Activated naive CD8-positive, alpha-beta T cell treated with anti-CD3 and anti-CD28 coated beads, Interleukin-2, amount 50 U/mL, for 16 hours (primary cell): Measurements from ENCODE around the gene EPS15.
"Not testable (repeated sequence)": the region's sequence is repeated elsewhere in the genome, so short reads cannot be mapped to it uniquely, and the experiment has no call there.

Experiments used
- DNase-seq: peaks from one replicate; pipeline ENCODE4 v3.0.0-alpha.2; 2020; ENCODE audit warnings: low read depth, low spot score

EPS15 gene

GRCh38 chr1:51425955-51426354, 93.1 kb downstream of the EPS15 start:
- no peak for DNase-seq

DNA sequence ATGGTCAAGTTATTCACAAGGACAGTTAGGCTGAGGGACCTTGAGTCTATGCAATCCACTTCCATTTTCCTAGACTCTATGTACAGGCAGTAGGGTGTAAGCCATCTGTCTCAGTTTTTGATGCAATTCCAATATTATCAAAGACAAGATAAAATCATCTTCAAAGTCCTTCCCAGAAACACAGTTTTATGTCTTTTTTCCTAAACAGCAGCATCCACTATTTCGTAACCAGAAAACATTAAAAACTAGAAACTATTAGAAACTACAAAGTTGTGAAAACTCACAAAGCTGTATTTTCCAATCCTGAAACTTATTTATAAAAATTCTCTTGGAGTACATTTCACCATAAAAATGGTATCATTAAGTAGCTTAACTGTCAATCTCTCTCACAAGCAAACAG, 93.8 kb downstream of the EPS15 start:
- DNase-seq, result no peak

GRCh38 chr1:51423073-51423821, 95.8 kb downstream of the EPS15 start:
- no peak for DNase-seq

- DNase-seq, result no peak
Measured at GRCh38 chr1:51422367-51423072, 96.5 kb downstream of the EPS15 start.

GRCh38 chr1:51421964-51422363, 97.1 kb downstream of the EPS15 start:
- no peak for DNase-seq

GRCh38 chr1:51420867-51421627, 98.0 kb downstream of the EPS15 start:
- DNase-seq, result no peak

DNA sequence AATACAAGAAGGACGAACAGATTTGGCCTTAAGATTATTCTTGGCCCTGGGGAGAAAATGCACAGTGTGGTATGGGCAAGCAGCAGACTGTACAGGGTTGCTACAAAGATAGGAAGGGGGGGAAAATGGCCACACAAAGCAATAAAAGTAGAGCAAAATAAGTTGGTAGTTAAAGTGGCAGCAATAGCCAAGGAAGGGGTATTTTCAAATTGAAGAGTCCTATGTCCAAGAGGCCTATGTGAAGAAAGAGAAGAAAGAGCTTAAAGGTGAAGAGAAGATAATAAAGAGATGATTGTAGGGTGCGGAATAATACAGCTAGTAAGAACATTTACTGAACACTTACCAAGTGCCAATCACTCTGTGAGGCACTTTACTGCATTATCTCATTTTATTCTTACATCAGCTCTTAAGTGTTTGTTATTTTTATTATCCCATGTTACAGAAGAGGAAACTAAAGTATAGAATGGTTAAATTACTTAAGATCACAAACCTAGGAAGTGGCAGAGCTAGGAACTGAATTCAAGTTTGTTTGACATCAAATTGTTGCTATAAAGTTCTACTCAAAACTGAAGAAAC, 100.6 kb downstream of the EPS15 start:
- DNase-seq, result no peak

DNA sequence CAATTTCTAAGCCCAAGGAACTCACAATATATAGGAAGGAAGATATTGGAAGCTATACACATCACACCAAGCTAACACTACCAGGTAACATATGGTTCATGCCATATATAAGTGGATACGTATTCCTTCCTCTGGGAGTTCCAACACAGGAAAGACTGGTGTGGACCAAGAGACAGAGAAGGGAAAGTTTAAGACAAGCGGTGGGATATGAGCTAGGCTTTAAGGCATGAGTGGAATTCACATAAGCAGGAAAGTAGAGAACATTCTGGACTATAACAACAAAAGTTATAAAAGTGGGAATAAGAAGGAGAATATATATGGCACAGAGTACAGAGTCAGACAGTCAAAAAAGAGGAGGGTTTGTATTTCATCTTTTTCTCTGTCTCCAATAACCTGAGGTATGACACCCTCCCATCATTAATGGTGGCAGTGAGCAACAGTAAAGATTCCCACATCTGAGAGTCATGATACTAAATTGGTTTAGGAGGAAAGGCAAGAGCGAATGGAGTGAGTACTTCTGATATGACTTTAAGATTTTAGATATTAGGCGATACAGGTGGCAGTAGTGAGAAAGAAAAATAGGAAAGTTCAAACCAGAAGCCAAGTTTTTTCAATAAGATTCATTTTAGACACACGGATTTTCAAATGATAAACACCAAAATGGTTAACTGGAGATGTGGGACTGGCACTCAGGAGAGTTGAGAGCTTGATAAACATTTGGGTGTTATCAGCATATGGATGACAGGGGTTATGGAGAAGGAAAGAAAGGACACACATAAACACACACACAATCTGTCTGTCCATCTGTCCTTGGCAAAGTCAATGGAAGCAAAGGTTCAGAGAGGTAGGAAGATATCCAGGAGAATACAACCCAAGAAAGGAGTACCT, 101.3 kb downstream of the EPS15 start:
- no peak for DNase-seq

GRCh38 chr1:51416910-51417309, 102.2 kb downstream of the EPS15 start:
- DNase-seq, result no peak

DNA sequence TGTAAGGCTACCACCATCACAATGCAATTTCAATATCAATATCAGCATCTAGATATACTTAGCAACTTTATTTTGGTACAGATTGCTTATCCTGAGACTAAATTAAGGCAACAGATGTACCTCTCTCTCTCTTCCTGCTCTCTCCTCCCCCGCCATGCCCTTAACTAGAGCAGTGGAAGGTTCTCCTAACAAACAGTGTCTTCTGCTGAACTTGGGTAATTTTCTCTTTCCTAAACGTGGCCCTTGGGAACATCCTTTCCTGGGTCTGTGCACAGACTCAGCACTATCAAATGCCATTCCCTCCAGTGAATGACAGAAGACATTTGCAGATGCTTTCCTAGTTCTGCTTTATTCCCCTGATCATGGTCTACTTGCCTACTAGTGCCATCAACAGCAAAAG, 103.1 kb downstream of the EPS15 start:
- no peak for DNase-seq

DNA sequence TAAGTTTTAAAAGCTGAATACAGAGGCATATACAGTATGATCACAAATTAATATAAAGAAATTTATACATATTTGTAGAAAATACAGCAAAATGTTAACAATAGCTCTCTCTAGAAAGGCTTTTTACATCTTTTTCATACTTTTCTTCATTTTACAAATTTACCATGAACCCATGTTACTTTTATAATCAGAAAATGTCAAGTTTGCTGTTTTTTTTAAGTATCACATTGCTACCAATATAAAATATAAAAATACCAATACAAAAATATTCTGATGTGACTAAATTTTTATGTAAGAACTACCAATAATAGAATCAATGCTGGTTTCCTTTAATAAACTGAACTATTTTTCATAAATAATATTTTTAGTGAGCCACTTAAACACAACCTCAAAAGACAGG, 104.3 kb downstream of the EPS15 start:
- no peak for DNase-seq

DNA sequence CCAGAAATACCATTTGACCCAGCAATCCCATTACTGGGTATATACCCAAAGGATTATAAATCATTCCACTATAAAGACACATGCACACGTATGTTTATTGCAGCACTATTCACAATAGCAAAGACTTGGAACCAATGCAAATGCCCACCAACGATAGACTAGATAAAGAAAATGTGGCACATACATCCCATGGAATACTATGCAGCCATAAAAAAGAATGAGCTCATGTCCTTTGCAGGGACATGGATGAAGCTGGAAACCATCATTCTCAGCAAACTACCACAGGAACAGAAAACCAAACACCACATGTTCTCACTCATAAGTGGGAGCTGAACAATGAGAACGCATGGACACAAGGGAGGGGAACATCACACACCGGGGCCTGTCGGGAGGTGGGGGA, 107.2 kb downstream of the EPS15 start:
- not testable (repeated sequence) for DNase-seq

- DNase-seq, result no peak
Measured at GRCh38 chr1:51410568-51411460, 108.3 kb downstream of the EPS15 start.

DNA sequence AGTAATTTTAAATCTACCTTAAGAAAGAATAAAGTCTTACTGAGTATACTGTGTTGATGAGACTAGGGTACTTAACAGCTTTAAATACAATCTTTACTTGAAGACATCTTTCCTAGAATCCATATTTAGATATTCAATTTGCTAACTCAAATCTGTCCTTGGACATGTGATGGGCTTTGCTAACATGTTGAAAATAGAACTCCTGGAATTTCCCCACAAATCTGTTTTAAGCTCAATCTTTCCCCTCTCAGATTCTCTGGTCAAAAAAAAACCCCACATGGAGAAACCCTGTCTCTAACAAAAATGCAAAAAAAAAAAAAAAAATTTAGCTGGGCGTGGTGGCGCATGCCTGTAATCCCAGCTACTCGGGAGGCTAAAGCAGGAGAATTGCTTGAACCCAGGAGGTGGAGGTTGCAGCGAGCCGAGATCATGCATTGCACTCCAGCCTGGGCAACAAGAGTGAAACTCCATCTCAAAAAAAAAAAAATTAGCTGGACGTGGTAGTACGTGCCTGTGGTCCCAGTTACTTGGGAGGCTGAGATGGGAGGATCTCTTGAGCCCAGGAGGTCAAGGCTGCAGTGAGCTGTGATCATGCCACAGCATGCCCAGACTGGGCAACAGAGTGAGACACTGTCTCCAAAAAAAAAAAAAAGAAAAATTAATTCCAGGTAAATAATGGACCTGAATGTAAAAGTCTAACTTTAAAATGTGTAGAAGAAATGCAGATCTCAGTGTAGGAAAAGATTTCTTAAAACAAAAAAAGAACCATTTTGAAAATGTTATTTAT, 109.1 kb downstream of the EPS15 start:
- not testable (repeated sequence) for DNase-seq

DNA sequence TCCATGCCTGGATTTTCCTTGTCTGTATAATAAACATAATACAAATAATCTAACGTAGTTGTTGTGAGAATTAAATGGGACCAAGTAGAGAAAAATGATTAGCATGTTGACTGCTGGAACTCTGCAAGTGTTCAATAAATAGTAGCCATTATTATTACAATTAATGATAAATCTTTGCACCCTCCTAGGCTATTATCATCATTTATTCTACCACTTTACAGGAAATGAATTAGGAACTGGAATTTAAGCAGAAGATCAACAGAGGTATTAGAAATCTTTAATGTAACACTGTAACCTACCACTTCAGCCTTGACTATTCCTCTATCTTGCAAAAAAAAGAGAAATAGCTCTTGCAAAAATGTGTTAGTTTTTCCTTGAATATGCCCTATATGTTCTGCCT, 126.8 kb downstream of the EPS15 start:
- no peak for DNase-seq

GRCh38 chr1:51390641-51391040, 128.4 kb downstream of the EPS15 start:
- not testable (repeated sequence) for DNase-seq

- not testable (repeated sequence) for DNase-seq
Measured at GRCh38 chr1:51387288-51387687, 131.8 kb downstream of the EPS15 start.

DNA sequence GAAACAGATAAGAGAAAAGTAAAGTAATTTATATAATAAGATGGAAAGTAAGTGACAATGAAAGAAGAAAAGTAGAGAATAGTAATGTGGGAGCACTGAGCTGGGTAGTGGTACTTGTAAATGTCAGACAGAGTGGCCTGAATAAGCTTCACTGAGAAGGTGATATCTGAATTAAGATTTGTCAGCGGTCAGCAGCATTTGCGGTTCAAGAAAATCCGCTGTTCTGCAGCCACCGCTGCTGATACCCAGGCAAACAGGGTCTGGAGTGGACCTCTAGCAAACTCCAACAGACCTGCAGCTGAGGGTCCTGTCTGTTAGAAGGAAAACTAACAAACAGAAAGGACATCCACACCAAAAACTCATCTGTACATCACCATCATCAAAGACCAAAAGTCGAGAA, 132.8 kb downstream of the EPS15 start:
- DNase-seq, result not testable (repeated sequence)

- DNase-seq, result no peak
Measured at GRCh38 chr1:51385776-51386175, 133.3 kb downstream of the EPS15 start.
